ENCODE results near the gene SORCS1. TPM values are rescaled to one million over a fixed set of nuclear protein-coding genes. Genes with fewer than 3 reads are reported as not detected.

Gene SORCS1
- total RNA-seq, 3 donors from 2014 or later = 0.73 to 3.3 (median 2.9) TPM

- Histone ChIP-seq H3K9me3 (no peaks in the 10 kb centered on the region), H3K27me3 (no peaks in the 10 kb centered on the region), H3K4me3 (no peak overlapping the region), H3K27ac (no peak overlapping the region), H3K4me1 (no peaks in the 10 kb centered on the region), H3K36me3 (no peaks in the 10 kb centered on the region)
- no peak for DNase-seq (ENCODE audit: low spot score in 2 of 2)
- TF ChIP-seq POLR2AphosphoS5 (IDR thresholded peaks at IDR 0.05) = no peak
- TF ChIP-seq POLR2A (IDR thresholded peaks at IDR 0.05) = no peak
- TF ChIP-seq CTCF (IDR thresholded peaks at IDR 0.05) = no peak
- intact Hi-C loops (cut with DNase I; ENCODE audit: low total_unique reads) = no loop called here
Observed at GRCh38 chr10:106716381-106716780, 448.1 kb downstream of the SORCS1 start.

- intact Hi-C loops (cut with DNase I; ENCODE audit: low total_unique reads) = no loop called here
- Histone ChIP-seq H3K4me1 (no peaks in the 10 kb centered on the region), H3K36me3 (no peaks in the 10 kb centered on the region), H3K27me3 (no peaks in the 10 kb centered on the region), H3K9me3 (no peaks in the 10 kb centered on the region), H3K4me3 (no peak overlapping the region), H3K27ac (no peak overlapping the region)
- no peak for TF ChIP-seq POLR2A (IDR thresholded peaks at IDR 0.05)
- no peak for TF ChIP-seq POLR2AphosphoS5 (IDR thresholded peaks at IDR 0.05)
- no peak for TF ChIP-seq CTCF (IDR thresholded peaks at IDR 0.05)
- no peak for DNase-seq (ENCODE audit: low spot score in 2 of 2)
Observed at GRCh38 chr10:106714734-106715555, 449.6 kb downstream of the SORCS1 start.

- no peak for DNase-seq (ENCODE audit: low spot score in 2 of 2)
- intact Hi-C loops (cut with DNase I; ENCODE audit: low total_unique reads) = no loop called here
- no peaks in the 10 kb centered on the region for H3K36me3 ChIP-seq
- no peaks in the 10 kb centered on the region for H3K4me1 ChIP-seq
- TF ChIP-seq POLR2A (IDR thresholded peaks at IDR 0.05) (no peak), POLR2AphosphoS5 (IDR thresholded peaks at IDR 0.05) (no peak), CTCF (IDR thresholded peaks at IDR 0.05) (no peak)
- no peak overlapping the region for H3K27ac ChIP-seq
- no peaks in the 10 kb centered on the region for H3K9me3 ChIP-seq
- no peak overlapping the region for H3K4me3 ChIP-seq
- no peaks in the 10 kb centered on the region for H3K27me3 ChIP-seq
Observed at GRCh38 chr10:106713846-106714245, 450.7 kb downstream of the SORCS1 start.

GRCh38 chr10:106712988-106713387 lies 451.5 kb downstream of the SORCS1 start:
- TF ChIP-seq POLR2A (IDR thresholded peaks at IDR 0.05) = no peak
- TF ChIP-seq CTCF (IDR thresholded peaks at IDR 0.05) = no peak
- no peak for TF ChIP-seq POLR2AphosphoS5 (IDR thresholded peaks at IDR 0.05)
- intact Hi-C loops (cut with DNase I; ENCODE audit: low total_unique reads) = no loop called here

GRCh38 chr10:106711313-106711906 lies 453.1 kb downstream of the SORCS1 start:
- Histone ChIP-seq H3K27ac (no peak overlapping the region), H3K27me3 (no peaks in the 10 kb centered on the region), H3K4me1 (no peaks in the 10 kb centered on the region), H3K4me3 (no peak overlapping the region), H3K36me3 (no peaks in the 10 kb centered on the region), H3K9me3 (no peaks in the 10 kb centered on the region)
- intact Hi-C loops (cut with DNase I; ENCODE audit: low total_unique reads) = no loop called here
- no peak for TF ChIP-seq POLR2A (IDR thresholded peaks at IDR 0.05)
- TF ChIP-seq CTCF (IDR thresholded peaks at IDR 0.05) = peak in 2 of 3 donors; percentile 25 to 43
- TF ChIP-seq POLR2AphosphoS5 (IDR thresholded peaks at IDR 0.05) = no peak
- no peak for DNase-seq (ENCODE audit: low spot score in 2 of 2)

More at GRCh38 chr10:106712988-106713387, 451.5 kb downstream of the SORCS1 start:
- Histone ChIP-seq H3K36me3 (no peaks in the 10 kb centered on the region), H3K27ac (no peak overlapping the region), H3K9me3 (no peaks in the 10 kb centered on the region), H3K4me3 (no peak overlapping the region), H3K4me1 (no peaks in the 10 kb centered on the region), H3K27me3 (no peaks in the 10 kb centered on the region)
- DNase-seq (ENCODE audit: low spot score in 2 of 2) = no peak
